AG09309 (cell line): ENCODE data around the gene FAAP100.

ENCODE experiments used
- DNase-seq: peaks from one replicate; pipeline ENCODE4 v3.0.0-alpha.2; 2010; ENCODE audit warnings: low read depth
- H3K4me3 ChIP-seq: 2 replicates; pipeline ENCODE4 v1.5.1; 2011; ENCODE audit warnings: mild to moderate bottlenecking, low read depth, low read length, moderate library complexity; ENCODE audit not compliant: control insufficient read depth
- TF ChIP-seq, protein P1 (sequence below): IDR thresholded peaks from 2 replicates; pipeline ENCODE4 v1.5.1; 2011; ENCODE audit warnings: mild to moderate bottlenecking, low read depth, low read length, inconsistent platforms; ENCODE audit not compliant: insufficient read depth, control insufficient read depth; ENCODE audit errors: missing control alignments

FAAP100 gene

DNA sequence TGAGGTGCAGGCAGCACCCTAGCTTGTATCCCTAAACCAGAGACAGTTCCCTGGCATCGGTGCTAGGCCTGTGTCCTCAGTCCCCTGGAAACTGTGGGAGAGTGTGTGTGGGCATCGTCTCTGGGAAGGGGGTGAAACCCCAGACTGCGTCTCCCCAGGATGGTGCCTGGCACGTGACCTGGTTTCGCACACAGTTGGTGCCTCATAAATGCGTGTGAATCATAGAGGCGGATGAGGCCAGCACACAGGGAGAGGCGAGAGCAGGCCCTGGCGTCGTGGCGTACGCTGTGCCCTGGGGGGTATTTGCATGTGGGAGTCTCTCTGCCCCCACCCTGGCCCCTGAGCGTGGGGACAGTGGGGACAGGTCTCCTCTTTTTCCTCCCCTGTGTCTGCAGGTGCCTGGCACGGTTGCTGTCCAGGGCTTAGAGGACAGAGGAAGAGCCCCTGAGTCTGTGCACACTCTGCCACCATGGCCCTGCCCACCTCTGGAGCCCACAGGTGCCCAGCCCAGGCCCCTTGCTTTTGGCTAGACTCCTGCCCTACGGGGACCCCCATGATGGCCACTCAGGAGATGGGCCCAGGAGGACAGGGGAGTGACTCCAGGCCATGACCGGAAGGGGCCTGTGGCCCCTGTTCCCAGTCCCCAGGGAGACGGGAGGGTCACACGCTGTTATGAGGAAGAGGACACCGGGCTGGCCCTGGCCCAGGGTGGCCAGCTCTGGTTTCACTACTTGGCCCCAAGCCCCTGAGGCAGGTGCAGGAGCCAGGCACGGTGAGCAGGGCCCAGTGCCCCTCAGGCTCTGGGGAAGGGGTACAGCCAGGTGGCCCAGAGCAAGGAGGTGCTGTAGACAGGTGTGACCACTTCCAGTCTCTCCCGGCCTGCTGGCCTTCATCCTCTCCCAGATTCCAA, 25.2 kb downstream of the FAAP100 start:
- no peak for DNase-seq
- H3K4me3 ChIP-seq, result no peak overlapping the region
- TF ChIP-seq, protein P1, sequence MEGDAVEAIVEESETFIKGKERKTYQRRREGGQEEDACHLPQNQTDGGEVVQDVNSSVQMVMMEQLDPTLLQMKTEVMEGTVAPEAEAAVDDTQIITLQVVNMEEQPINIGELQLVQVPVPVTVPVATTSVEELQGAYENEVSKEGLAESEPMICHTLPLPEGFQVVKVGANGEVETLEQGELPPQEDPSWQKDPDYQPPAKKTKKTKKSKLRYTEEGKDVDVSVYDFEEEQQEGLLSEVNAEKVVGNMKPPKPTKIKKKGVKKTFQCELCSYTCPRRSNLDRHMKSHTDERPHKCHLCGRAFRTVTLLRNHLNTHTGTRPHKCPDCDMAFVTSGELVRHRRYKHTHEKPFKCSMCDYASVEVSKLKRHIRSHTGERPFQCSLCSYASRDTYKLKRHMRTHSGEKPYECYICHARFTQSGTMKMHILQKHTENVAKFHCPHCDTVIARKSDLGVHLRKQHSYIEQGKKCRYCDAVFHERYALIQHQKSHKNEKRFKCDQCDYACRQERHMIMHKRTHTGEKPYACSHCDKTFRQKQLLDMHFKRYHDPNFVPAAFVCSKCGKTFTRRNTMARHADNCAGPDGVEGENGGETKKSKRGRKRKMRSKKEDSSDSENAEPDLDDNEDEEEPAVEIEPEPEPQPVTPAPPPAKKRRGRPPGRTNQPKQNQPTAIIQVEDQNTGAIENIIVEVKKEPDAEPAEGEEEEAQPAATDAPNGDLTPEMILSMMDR, result no peak

DNA sequence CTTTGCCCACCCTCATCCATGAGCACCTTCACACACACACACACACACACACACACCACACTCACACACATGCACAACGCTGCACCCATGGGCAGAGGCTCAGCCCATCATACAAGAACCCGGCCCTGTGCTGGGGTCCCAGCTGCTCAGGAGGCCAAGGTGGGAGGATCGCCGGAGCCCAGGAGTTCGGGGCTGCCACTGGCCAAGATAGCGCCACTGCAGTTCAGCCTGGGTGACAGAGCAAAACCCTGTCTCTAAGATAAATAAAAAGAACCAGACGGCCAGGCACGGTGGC, 27.3 kb downstream of the FAAP100 start:
- DNase-seq, result no peak
- H3K4me3 ChIP-seq, result no peak overlapping the region
- TF ChIP-seq, protein P1, result no peak

- no peak overlapping the region for H3K4me3 ChIP-seq
- TF ChIP-seq, protein P1, result no peak
- no peak for DNase-seq
Observed at GRCh38 chr17:81524039-81524864, 27.9 kb downstream of the FAAP100 start.

- H3K4me3 ChIP-seq, result no peak overlapping the region
- DNase-seq, result peak; percentile 45
- TF ChIP-seq, protein P1, result no peak
Observed at GRCh38 chr17:81523402-81524038, 28.6 kb downstream of the FAAP100 start.

DNA sequence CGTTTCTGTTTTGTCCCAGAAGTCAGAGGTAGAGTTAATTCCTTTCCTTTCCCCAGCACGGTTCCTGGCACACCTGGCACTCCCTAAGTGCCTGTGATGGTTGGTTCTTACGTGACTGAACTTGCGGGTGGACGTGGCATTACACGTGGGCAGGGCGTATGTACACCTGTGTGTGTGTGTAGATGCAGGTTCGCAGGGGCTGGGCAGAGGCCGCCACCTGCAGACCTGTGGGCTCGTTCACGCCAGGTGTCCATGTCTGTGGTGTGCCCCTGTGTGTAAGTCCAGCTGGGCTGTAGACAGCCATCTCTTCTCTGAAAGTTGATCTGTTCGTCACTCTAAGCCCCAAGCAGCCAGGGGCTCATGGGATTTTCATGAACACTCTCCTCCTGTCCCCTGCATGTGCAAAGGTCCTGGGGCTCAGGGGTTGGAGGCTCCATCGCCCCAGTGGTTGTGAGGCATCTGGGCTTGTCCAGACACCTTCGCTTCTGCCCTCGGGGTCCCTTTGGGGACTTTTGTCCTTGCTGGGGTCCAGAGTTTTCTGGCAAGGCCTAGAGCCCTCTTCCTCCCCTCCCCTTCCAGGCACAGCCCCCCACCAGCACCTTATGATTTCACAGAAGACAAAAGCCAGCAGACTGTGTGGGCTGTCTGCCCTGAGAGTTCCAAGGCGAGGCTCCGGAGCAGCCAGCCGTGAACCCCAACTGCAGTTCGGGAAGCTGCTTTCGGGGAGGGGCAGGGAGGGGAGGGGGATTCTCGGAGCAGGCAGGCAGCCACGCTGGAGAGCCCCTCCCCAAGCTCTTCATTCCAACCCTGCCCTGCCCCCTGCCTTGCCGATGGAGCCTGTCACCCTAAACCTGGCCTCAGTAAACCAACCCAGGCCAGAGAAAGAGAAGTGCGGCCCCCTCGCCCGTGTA, 29.4 kb downstream of the FAAP100 start:
- TF ChIP-seq, protein P1, result no peak
- DNase-seq, result no peak
- H3K4me3 ChIP-seq, result no peak overlapping the region
